SU-DHL-6 (cell line): ENCODE data around the gene BRSK2.

Experiments used
- CTCF ChIP-seq: fragments of 200-600 bp; sonication (generic); IDR thresholded peaks from one replicate; pipeline ENCODE4 v1.5.1; 2017; ENCODE audit warnings: antibody characterized with exemption, mild to moderate bottlenecking, low read length, moderate library complexity; ENCODE audit not compliant: insufficient read depth, poor library complexity, severe bottlenecking
- EZH2phosphoT487 ChIP-seq: fragments of 200-600 bp; sonication (generic), shearing (Covaris generic); conservative IDR thresholded peaks from 2 replicates; pipeline ENCODE4 v1.6.1; 2018; ENCODE audit warnings: mild to moderate bottlenecking, antibody characterized with exemption, low read length, moderate library complexity, mixed read lengths

GRCh38 chr11:1448882-1449281, 59.1 kb downstream of the BRSK2 start:
- TF ChIP-seq CTCF = no peak
- TF ChIP-seq EZH2phosphoT487 = no peak
